HEK293 (cell line): Measurements from ENCODE around the gene RTL5.

Experiments
- CTCF ChIA-PET: fragments of 350-600 bp; formaldehyde crosslinking; extraction: SDS; loops from one replicate; lab custom pipeline; 2021; ENCODE audit warnings: antibody characterized with exemption; lab: Yijun Ruan, JAX
- POLR2A ChIA-PET: fragments of 300-600 bp; formaldehyde crosslinking; extraction: SDS; loops from one replicate; lab custom pipeline; 2020; ENCODE audit warnings: antibody characterized with exemption, inconsistent platforms; lab: Yijun Ruan, JAX
- H3K27ac ChIP-seq: fragments of 200-500 bp; sonication (Bioruptor generic); 2 replicates; pipeline ENCODE4 v1.5.1; 2014; ENCODE audit warnings: low read depth, low read length, control low read depth, inconsistent platforms; ENCODE audit errors: extremely low read depth
- H3K36me3 ChIP-seq, 2 experiments: fragments of 200-500 bp in 1 of 2; sonication (Bioruptor generic) in 1 of 2; 1 replicate in 1 of 2; 2 replicates in 1 of 2; pipeline ENCODE4 v1.5.1; 2014 to 2017; ENCODE audit warnings: inconsistent platforms in 2 of 2, low read length in 2 of 2; ENCODE audit not compliant: control insufficient read depth in 2 of 2, insufficient read depth in 1 of 2
- H3K4me1 ChIP-seq: fragments of 200-500 bp; sonication (Bioruptor generic); 2 replicates; pipeline ENCODE4 v1.5.1; 2014; ENCODE audit warnings: mild to moderate bottlenecking, low read length, inconsistent platforms; ENCODE audit not compliant: control insufficient read depth, insufficient read depth
- H3K4me3 ChIP-seq: 2 replicates; pipeline ENCODE4 v1.5.1; 2011; ENCODE audit warnings: low read depth, mild to moderate bottlenecking, control low read depth, low read length, moderate library complexity
- H3K9me3 ChIP-seq: fragments of 200-500 bp; sonication (Bioruptor generic); 2 replicates; pipeline ENCODE4 v1.5.1; 2014; ENCODE audit warnings: low read depth, low read length, inconsistent platforms; ENCODE audit not compliant: control insufficient read depth, insufficient read depth
- CTCF ChIP-seq: fragments of 450-650 bp; formaldehyde crosslinking; IDR thresholded peaks from 2 replicates; pipeline ENCODE4 v1.5.1; 2016; ENCODE audit warnings: missing biosample characterization, missing genetic modification characterization
- EGR2 ChIP-seq: fragments of 450-650 bp; formaldehyde crosslinking; IDR thresholded peaks from 2 replicates; pipeline ENCODE4 v1.5.1; 2016; ENCODE audit warnings: low read depth, missing biosample characterization, missing genetic modification characterization
- KLF8 ChIP-seq: fragments of 450-650 bp; formaldehyde crosslinking; IDR thresholded peaks from 2 replicates; pipeline ENCODE4 v1.5.1; 2016; ENCODE audit warnings: missing biosample characterization, missing genetic modification characterization
- OSR2 ChIP-seq: fragments of 450-650 bp; formaldehyde crosslinking; IDR thresholded peaks from 2 replicates; pipeline ENCODE4 v1.5.1; 2016; ENCODE audit warnings: missing biosample characterization, missing genetic modification characterization
- PBX3 ChIP-seq: sonication (generic); formaldehyde crosslinking; IDR thresholded peaks from 2 replicates; pipeline ENCODE4 v1.8.1; 2022; ENCODE audit warnings: mild to moderate bottlenecking, moderate library complexity, missing genetic modification reagents
- PRDM6 ChIP-seq: fragments of 450-650 bp; formaldehyde crosslinking; IDR thresholded peaks from 2 replicates; pipeline ENCODE4 v1.5.1; 2017; ENCODE audit warnings: missing biosample characterization, missing genetic modification characterization
- YY2 ChIP-seq: fragments of 450-650 bp; formaldehyde crosslinking; IDR thresholded peaks from 2 replicates; pipeline ENCODE4 v1.5.1; 2016; ENCODE audit warnings: missing biosample characterization, missing genetic modification characterization
- ZBTB48 ChIP-seq: fragments of 450-650 bp; formaldehyde crosslinking; IDR thresholded peaks from 2 replicates; pipeline ENCODE4 v1.5.1; 2016; ENCODE audit warnings: missing biosample characterization, missing genetic modification characterization
- ZFHX2 ChIP-seq: fragments of 450-650 bp; formaldehyde crosslinking; conservative IDR thresholded peaks from 2 replicates; pipeline ENCODE4 v1.5.1; 2016; ENCODE audit warnings: missing biosample characterization, missing genetic modification characterization
- ZFP69B ChIP-seq: fragments of 450-650 bp; formaldehyde crosslinking; IDR thresholded peaks from 2 replicates; pipeline ENCODE4 v1.5.1; 2016; ENCODE audit warnings: missing biosample characterization, missing genetic modification characterization
- ZIC2 ChIP-seq: fragments of 450-650 bp; formaldehyde crosslinking; IDR thresholded peaks from 2 replicates; pipeline ENCODE4 v1.5.1; 2016; ENCODE audit warnings: missing biosample characterization, missing genetic modification characterization
- ZNF10 ChIP-seq: fragments of 450-650 bp; formaldehyde crosslinking; IDR thresholded peaks from 2 replicates; pipeline ENCODE4 v1.5.1; 2017; ENCODE audit warnings: missing biosample characterization, missing genetic modification characterization
- ZNF138 ChIP-seq: fragments of 450-650 bp; formaldehyde crosslinking; IDR thresholded peaks from 2 replicates; pipeline ENCODE4 v1.5.1; 2016; ENCODE audit warnings: missing biosample characterization, missing genetic modification characterization, borderline replicate concordance
- ZNF211 ChIP-seq: fragments of 450-650 bp; formaldehyde crosslinking; IDR thresholded peaks from 2 replicates; pipeline ENCODE4 v1.5.1; 2016; ENCODE audit warnings: low read depth, missing biosample characterization, missing genetic modification characterization
- ZNF404 ChIP-seq: fragments of 450-650 bp; formaldehyde crosslinking; IDR thresholded peaks from 2 replicates; pipeline ENCODE4 v1.5.1; 2017; ENCODE audit warnings: missing biosample characterization, missing genetic modification characterization
- ZNF423 ChIP-seq: fragments of 450-650 bp; formaldehyde crosslinking; IDR thresholded peaks from 2 replicates; pipeline ENCODE4 v1.5.1; 2016; ENCODE audit warnings: missing biosample characterization, missing genetic modification characterization
- ZNF433 ChIP-seq: fragments of 450-650 bp; formaldehyde crosslinking; IDR thresholded peaks from 2 replicates; pipeline ENCODE4 v1.5.1; 2016; ENCODE audit warnings: missing biosample characterization, missing genetic modification characterization, low read depth
- ZNF530 ChIP-seq: fragments of 450-650 bp; formaldehyde crosslinking; IDR thresholded peaks from 2 replicates; pipeline ENCODE4 v1.5.1; 2016; ENCODE audit warnings: low read depth, missing biosample characterization, missing genetic modification characterization
- ZNF624 ChIP-seq: fragments of 450-650 bp; formaldehyde crosslinking; IDR thresholded peaks from 2 replicates; pipeline ENCODE4 v1.5.1; 2017; ENCODE audit warnings: missing biosample characterization, missing genetic modification characterization
- ZNF629 ChIP-seq: fragments of 450-650 bp; formaldehyde crosslinking; IDR thresholded peaks from 2 replicates; pipeline ENCODE4 v1.5.1; 2017; ENCODE audit warnings: missing biosample characterization, missing genetic modification characterization
- ZNF654 ChIP-seq: fragments of 450-650 bp; formaldehyde crosslinking; IDR thresholded peaks from 2 replicates; pipeline ENCODE4 v1.5.1; 2016; ENCODE audit warnings: low read depth, missing biosample characterization, missing genetic modification characterization
- ZNF707 ChIP-seq: fragments of 450-650 bp; formaldehyde crosslinking; IDR thresholded peaks from 2 replicates; pipeline ENCODE4 v1.5.1; 2016; ENCODE audit warnings: missing biosample characterization, missing genetic modification characterization
- ZNF776 ChIP-seq: fragments of 450-650 bp; formaldehyde crosslinking; IDR thresholded peaks from 2 replicates; pipeline ENCODE4 v1.5.0; 2017; ENCODE audit warnings: missing biosample characterization, missing genetic modification characterization, borderline replicate concordance
- ZNF843 ChIP-seq: fragments of 450-650 bp; formaldehyde crosslinking; IDR thresholded peaks from 2 replicates; pipeline ENCODE4 v1.5.1; 2016; ENCODE audit warnings: missing biosample characterization, missing genetic modification characterization
- ZSCAN4 ChIP-seq: fragments of 450-650 bp; formaldehyde crosslinking; IDR thresholded peaks from 2 replicates; pipeline ENCODE4 v1.5.1; 2017; ENCODE audit warnings: missing biosample characterization, missing genetic modification characterization
- TF ChIP-seq, protein P1 (sequence below): fragments of 450-650 bp; formaldehyde crosslinking; IDR thresholded peaks from 2 replicates; pipeline ENCODE4 v1.5.1; 2016; ENCODE audit warnings: missing biosample characterization, missing genetic modification characterization, low read depth
- TF ChIP-seq, protein P2 (sequence below): fragments of 450-650 bp; formaldehyde crosslinking; IDR thresholded peaks from 2 replicates; pipeline ENCODE4 v1.5.1; 2016; ENCODE audit warnings: missing biosample characterization, missing genetic modification characterization

The RTL5 gene

DNA sequence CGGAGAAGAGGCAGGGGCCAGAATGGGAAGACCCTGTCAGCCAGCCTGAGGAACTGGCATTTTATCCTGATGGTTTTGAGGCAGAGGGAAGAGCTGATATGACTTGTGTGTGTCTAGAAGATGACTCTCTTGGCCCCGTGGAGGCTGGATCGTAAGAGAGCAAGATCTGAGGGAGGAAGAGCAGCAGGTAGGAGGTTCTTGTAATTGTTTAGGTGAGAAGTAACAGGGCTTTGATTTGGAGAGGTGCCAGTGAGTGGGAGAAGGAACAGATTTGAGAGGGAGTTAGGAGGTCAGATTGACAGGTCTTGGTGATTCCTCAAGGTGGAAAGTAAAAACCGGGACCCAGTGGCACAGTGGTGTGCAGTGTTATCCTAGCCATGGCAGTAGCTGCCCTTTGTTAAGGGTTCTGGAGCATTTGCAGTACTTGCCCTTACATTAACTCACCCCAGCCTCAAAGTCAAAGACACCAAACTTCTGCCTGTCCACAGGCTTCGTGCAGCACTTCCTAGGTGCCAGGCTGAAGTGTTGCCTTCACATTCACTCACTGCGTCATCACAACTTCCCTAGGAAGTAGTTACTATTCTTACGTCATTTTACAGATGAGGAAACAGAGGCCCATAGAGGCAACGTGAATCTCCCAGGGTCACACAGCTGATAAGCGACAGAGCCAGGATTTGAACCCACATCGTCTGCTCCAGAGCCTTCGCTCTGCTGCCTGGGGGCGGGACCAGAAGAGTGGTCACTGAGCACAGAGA lies 23.7 kb downstream of the RTL5 start:
- no peak overlapping the region for H3K27ac ChIP-seq
- CTCF ChIA-PET, result interaction anchor here (0.9 to 5.3 kb wide), 2 partner anchors 18 to 89 kb away, joined by 3 to 33 read pairs; no protein-coding TSS in a partner anchor
- H3K4me1 ChIP-seq, result no peaks in the 10 kb centered on the region
- POLR2A ChIA-PET, result no interaction called here
- no peaks in the 10 kb centered on the region for H3K36me3 ChIP-seq
- no peaks in the 10 kb centered on the region for H3K9me3 ChIP-seq
- TF ChIP-seq ZFHX2 (tag by site-specific recombination) (peak; percentile 60), ZNF138 (tag by site-specific recombination) (no peak), ZNF776 (tag by site-specific recombination) (no peak), EGR2 (tag by site-specific recombination) (peak; percentile 90)
- no peak overlapping the region for H3K4me3 ChIP-seq

- Histone ChIP-seq H3K27ac (no peak overlapping the region), H3K9me3 (no peaks in the 10 kb centered on the region), H3K36me3 (no peaks in the 10 kb centered on the region), H3K4me1 (no peaks in the 10 kb centered on the region), H3K4me3 (no peak overlapping the region)
- POLR2A ChIA-PET, result no interaction called here
- CTCF ChIA-PET, result interaction anchor here (0.9 to 5.3 kb wide), 2 partner anchors 19 to 88 kb away, joined by 3 to 33 read pairs; no protein-coding TSS in a partner anchor
- peak; percentile 87 for TF ChIP-seq ZNF629 (tag by site-specific recombination)
- no peak for TF ChIP-seq ZFHX2 (tag by site-specific recombination)
- TF ChIP-seq ZNF10 (tag by site-specific recombination), result no peak
- TF ChIP-seq, protein P1, sequence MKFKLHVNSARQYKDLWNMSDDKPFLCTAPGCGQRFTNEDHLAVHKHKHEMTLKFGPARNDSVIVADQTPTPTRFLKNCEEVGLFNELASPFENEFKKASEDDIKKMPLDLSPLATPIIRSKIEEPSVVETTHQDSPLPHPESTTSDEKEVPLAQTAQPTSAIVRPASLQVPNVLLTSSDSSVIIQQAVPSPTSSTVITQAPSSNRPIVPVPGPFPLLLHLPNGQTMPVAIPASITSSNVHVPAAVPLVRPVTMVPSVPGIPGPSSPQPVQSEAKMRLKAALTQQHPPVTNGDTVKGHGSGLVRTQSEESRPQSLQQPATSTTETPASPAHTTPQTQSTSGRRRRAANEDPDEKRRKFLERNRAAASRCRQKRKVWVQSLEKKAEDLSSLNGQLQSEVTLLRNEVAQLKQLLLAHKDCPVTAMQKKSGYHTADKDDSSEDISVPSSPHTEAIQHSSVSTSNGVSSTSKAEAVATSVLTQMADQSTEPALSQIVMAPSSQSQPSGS (tag by site-specific recombination), result peak; percentile 94
- no peak for TF ChIP-seq ZNF654 (tag by site-specific recombination)
- TF ChIP-seq ZNF707 (tag by site-specific recombination), result no peak
- no peak for TF ChIP-seq PBX3 (CRISPR knock-in tag)
- no peak for TF ChIP-seq ZSCAN4 (tag by site-specific recombination)
- no peak for TF ChIP-seq KLF8 (tag by site-specific recombination)
- TF ChIP-seq YY2 (tag by site-specific recombination), result no peak
- TF ChIP-seq ZNF433 (tag by site-specific recombination), result no peak
- no peak for TF ChIP-seq ZNF624
- TF ChIP-seq PRDM6, result no peak
- peak; percentile 46; the same call in 1 of the 2 replicates for TF ChIP-seq ZIC2 (tag by site-specific recombination)
- no peak for TF ChIP-seq ZNF423
- TF ChIP-seq ZNF843 (tag by site-specific recombination), result no peak
- no peak for TF ChIP-seq ZNF530 (tag by site-specific recombination)
- TF ChIP-seq ZNF211 (tag by site-specific recombination), result no peak
- no peak for TF ChIP-seq ZNF404
- TF ChIP-seq CTCF (tag by site-specific recombination), result no peak
- TF ChIP-seq, protein P2, sequence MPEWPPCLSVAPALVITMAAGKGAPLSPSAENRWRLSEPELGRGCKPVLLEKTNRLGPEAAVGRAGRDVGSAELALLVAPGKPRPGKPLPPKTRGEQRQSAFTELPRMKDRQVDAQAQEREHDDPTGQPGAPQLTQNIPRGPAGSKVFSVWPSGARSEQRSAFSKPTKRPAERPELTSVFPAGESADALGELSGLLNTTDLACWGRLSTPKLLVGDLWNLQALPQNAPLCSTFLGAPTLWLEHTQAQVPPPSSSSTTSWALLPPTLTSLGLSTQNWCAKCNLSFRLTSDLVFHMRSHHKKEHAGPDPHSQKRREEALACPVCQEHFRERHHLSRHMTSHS (tag by site-specific recombination), result no peak
- 0 out of 2 replicates have a peak, but pooled peaks have one; percentile 49 for TF ChIP-seq ZBTB48
- peak; percentile 55; the same call in 1 of the 2 replicates for TF ChIP-seq ZFP69B
- TF ChIP-seq OSR2 (tag by site-specific recombination), result no peak
These were observed 24.4 kb downstream of the RTL5 start for GRCh38 chrX:72107320-72107719.
